CD14-positive monocyte (primary cell): ENCODE data around the gene PI4K2A. TPM values are rescaled to one million over a fixed set of nuclear protein-coding genes. Genes with fewer than 3 reads are reported as not detected.
A peak's percentile ranks its signal among the peaks of the same experiment; 100 is the strongest.

Experiments
- DNase-seq, 3 donors: peaks; one replicate each; pipeline ENCODE4 v3.0.0-alpha.2; 2011 to 2022
- H2AFZ ChIP-seq: 2 replicates; pipeline ENCODE4 v1.6.0; 2012; ENCODE audit warnings: mild to moderate bottlenecking, low read depth, low read length, inconsistent platforms; ENCODE audit not compliant: insufficient read depth, poor library complexity, severe bottlenecking
- H3K27ac ChIP-seq, 2 donors: 1 replicate in 1 of 2; 2 replicates in 1 of 2; pipeline ENCODE4 v1.5.1; 2012 to 2013; ENCODE audit warnings: low read length in 2 of 2, control low read depth in 1 of 2, inconsistent platforms in 1 of 2, low read depth in 1 of 2, mild to moderate bottlenecking in 1 of 2
- H3K27me3 ChIP-seq, 2 donors: one replicate each; pipeline versions ENCODE4 v1.6.0 to v1.6.1; 2011 to 2013; ENCODE audit warnings: low read length in 2 of 2; ENCODE audit not compliant: control insufficient read depth in 2 of 2, insufficient read depth in 2 of 2
- H3K36me3 ChIP-seq, 2 donors: replicated peaks in 1 of 2; 1 replicate in 1 of 2; 2 replicates in 1 of 2; pipeline versions ENCODE4 v1.5.1 to v1.6.1; 2012 to 2013; ENCODE audit warnings: low read length in 2 of 2, control low read depth in 1 of 2, inconsistent platforms in 1 of 2, mild to moderate bottlenecking in 1 of 2; ENCODE audit not compliant: insufficient read depth in 2 of 2, control insufficient read depth in 1 of 2
- H3K4me1 ChIP-seq, 2 donors: 1 replicate in 1 of 2; 2 replicates in 1 of 2; pipeline versions ENCODE4 v1.5.1 to v1.6.1; 2012 to 2013; ENCODE audit warnings: low read length in 2 of 2, control low read depth in 1 of 2, inconsistent platforms in 1 of 2, mild to moderate bottlenecking in 1 of 2, moderate library complexity in 1 of 2; ENCODE audit not compliant: insufficient read depth in 2 of 2, control insufficient read depth in 1 of 2
- H3K4me2 ChIP-seq: replicated peaks from 2 replicates; pipeline ENCODE3; 2012; ENCODE audit warnings: low read length, moderate library complexity, mild to moderate bottlenecking; ENCODE audit not compliant: poor library complexity, severe bottlenecking; ENCODE audit errors: extremely low read depth
- H3K4me3 ChIP-seq, 3 experiments: fragments of 200-600 bp in 1 of 3; sonication (generic) in 1 of 3; replicated peaks in 1 of 3; 1 replicate in 2 of 3; 2 replicates in 1 of 3; pipeline ENCODE4 v1.5.1; 2011 to 2013; ENCODE audit warnings: low read length in 3 of 3, mild to moderate bottlenecking in 3 of 3, control low read depth in 2 of 3, low read depth in 2 of 3, inconsistent platforms in 1 of 3, moderate library complexity in 1 of 3
- H3K79me2 ChIP-seq: 2 replicates; pipeline ENCODE4 v1.6.0; 2012; ENCODE audit warnings: mild to moderate bottlenecking, control low read depth, inconsistent platforms, low read length, moderate library complexity; ENCODE audit not compliant: insufficient read depth
- H3K9ac ChIP-seq: 2 replicates; pipeline ENCODE4 v1.6.0; 2017; ENCODE audit warnings: low read length, mild to moderate bottlenecking; ENCODE audit not compliant: insufficient read depth, poor library complexity, severe bottlenecking
- H3K9me3 ChIP-seq, 2 donors: replicated peaks in 1 of 2; 1 replicate in 1 of 2; 2 replicates in 1 of 2; pipeline versions ENCODE4 v1.5.1 to v1.6.1; 2012 to 2013; ENCODE audit warnings: low read length in 2 of 2, control low read depth in 1 of 2; ENCODE audit not compliant: control insufficient read depth in 1 of 2, insufficient read depth in 1 of 2
- H4K20me1 ChIP-seq: 2 replicates; pipeline ENCODE4 v1.6.0; 2012; ENCODE audit warnings: mild to moderate bottlenecking, low read length, control low read depth, moderate library complexity; ENCODE audit not compliant: insufficient read depth
- H3K27ac Mint-ChIP-seq, 7 donors: one replicate each; pipeline ENCODE4 v1.8.0; 2020; ENCODE audit warnings: mild to moderate bottlenecking in 7 of 7, mixed read lengths in 7 of 7, moderate library complexity in 6 of 7, inconsistent platforms in 2 of 7
- H3K27me3 Mint-ChIP-seq, 3 donors: one replicate each; pipeline ENCODE4 v1.8.0; 2021 to 2022; ENCODE audit warnings: low read depth in 3 of 3, mild to moderate bottlenecking in 3 of 3, mixed read lengths in 3 of 3, moderate library complexity in 3 of 3, inconsistent platforms in 1 of 3
- H3K36me3 Mint-ChIP-seq, 2 donors: one replicate each; pipeline ENCODE4 v1.8.0; 2020; ENCODE audit warnings: mixed read lengths in 2 of 2, inconsistent platforms in 1 of 2, mild to moderate bottlenecking in 1 of 2
- H3K4me1 Mint-ChIP-seq: one replicate; pipeline ENCODE4 v1.8.0; 2020; ENCODE audit warnings: mild to moderate bottlenecking, mixed read lengths
- H3K4me3 Mint-ChIP-seq, 2 donors: one replicate each; pipeline ENCODE4 v1.8.0; 2020; ENCODE audit warnings: mild to moderate bottlenecking in 2 of 2, mixed read lengths in 2 of 2, moderate library complexity in 1 of 2
- H3K9me3 Mint-ChIP-seq, 7 donors: one replicate each; pipeline ENCODE4 v1.8.0; 2020 to 2022; ENCODE audit warnings: mixed read lengths in 7 of 7, mild to moderate bottlenecking in 6 of 7, moderate library complexity in 6 of 7, inconsistent platforms in 2 of 7
- WGBS: methylation state at CpG from one replicate; pipeline ENCODE4 v1.1.5; 2013; ENCODE audit warnings: missing lambda C conversion rate; ENCODE audit not compliant: insufficient coverage; 5-methylcytosine and 5-hydroxymethylcytosine counted together
- intact Hi-C, 2 donors: fragments of 100-400 bp; cut with micrococcal nuclease; formaldehyde crosslinking; loops; one replicate each; pipeline versions ENCODE4 v1.15.0 to v1.15.1; 2023
- polyA plus RNA-seq, 3 donors: library from polyadenylated mRNA; depleted of rRNA in 1 of 3; unstranded in 2 of 3; stranded (reverse) in 1 of 3; fragments of 300-500 nt in 2 of 3; fragments of >200 nt in 1 of 3; fragmentation: Illumina TruSeq in 2 of 3; gene quantifications; 1 replicate in 2 of 3; 2 replicates in 1 of 3; pipeline ENCODE4 v1.2.3, GENCODE V29; 2012 to 2021
- TF ChIP-seq, protein P1 (sequence below): fragments of 200-600 bp; IDR thresholded peaks from one replicate; pipeline ENCODE4 v1.8.0; 2022; ENCODE audit warnings: antibody characterized with exemption, mild to moderate bottlenecking

PI4K2A gene
- polyA plus RNA-seq, 3 donors = 5.8 to 16.4 (median 6.7) TPM

DNA sequence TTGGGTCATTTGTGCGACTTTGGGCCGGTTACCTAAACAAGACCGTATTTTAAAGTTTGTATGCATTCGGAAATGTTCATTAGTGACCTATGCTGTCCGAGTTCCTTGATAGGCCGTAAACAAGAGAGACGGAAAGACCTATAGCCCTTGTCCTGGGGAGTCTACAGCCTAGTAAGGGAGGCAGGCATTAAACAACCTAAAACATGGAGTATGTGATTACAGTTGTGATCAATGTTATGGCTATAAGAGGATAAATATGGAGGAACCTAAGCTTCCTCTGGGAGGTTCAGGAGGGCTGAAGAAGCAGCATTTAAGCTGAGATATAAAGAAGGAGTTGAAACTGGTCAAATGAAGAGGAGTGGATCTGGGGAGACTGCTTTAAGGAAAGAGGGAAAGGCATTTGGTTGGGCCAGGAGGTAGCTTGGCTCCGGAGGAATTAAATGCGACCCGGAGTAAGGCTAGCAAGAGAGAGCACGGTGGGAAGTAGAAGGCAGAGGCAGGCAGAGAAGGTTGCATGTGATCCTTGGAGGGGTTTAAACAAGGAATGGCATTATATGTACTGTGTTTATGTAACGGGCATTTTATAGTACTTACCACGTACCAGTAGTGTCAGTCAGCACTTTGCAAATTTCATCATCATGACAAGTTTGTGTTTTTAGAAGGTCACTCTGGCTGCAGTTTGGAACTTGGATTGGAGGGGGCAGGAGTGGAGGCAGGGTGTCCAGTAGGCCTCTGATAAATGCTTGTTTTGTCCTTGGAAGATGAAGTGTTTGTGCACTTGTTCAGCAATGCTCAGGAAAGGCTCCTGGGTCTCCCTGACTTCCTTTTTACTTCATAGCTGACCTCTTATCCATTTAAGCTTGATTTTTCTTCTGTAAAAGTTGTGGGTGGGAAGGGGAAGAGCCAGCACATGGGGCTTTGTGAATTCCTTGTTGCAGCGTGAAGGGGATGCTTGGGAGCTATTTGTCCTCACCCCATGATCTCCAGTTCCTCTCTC is 47.6 kb downstream of the PI4K2A start:
- no peaks in the 10 kb centered on the region for H3K36me3 ChIP-seq

DNA sequence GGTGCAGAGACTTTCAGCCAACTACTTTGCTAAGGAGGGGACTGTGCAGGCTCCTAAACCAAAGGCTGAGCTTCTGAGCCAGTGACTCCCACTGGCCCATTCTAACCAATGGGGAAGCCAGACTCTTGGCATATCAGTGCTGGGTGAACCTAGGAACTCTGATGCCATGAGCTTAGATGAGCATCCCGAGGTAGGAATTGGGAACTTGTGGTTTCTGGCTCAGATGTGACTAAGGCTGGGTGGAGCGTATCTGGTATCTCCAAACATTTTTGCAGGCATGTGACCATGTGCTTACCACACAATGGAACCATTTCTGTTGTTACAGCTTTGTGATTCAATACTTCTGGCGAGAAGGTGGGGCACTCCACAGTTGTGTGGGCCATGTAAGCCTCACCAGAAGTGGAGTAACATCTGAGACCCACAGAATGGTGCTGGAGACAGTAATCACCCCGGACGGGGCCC is 49.1 kb downstream of the PI4K2A start:
- Histone ChIP-seq H2AFZ (no peak overlapping the region), H3K36me3 (no peaks in the 10 kb centered on the region), H3K4me1 (peaks cover 53 to 65% of the 10 kb centered on the region in 2 donors), H3K27ac (peak overlapping the region; percentile 23 to 81), H4K20me1 (no peaks in the 10 kb centered on the region), H3K79me2 (no peaks in the 10 kb centered on the region), H3K27me3 (no peaks in the 10 kb centered on the region), H3K9me3 (no peaks in the 10 kb centered on the region), H3K9ac (peak overlapping the region; percentile 15), H3K4me2 (no peak overlapping the region), H3K4me3 (no peak overlapping the region)
- H3K27me3 Mint-ChIP-seq = peaks cover 0 to 2% (median 1%) of the 10 kb centered on the region in 3 donors
- H3K4me1 Mint-ChIP-seq = peaks cover 48% of the 10 kb centered on the region
- H3K36me3 Mint-ChIP-seq = peaks cover 0 to 2% of the 10 kb centered on the region in 2 donors
- peaks cover 0 to 3% (median 0%) of the 10 kb centered on the region in 7 donors for H3K9me3 Mint-ChIP-seq
- TF ChIP-seq, protein P1, sequence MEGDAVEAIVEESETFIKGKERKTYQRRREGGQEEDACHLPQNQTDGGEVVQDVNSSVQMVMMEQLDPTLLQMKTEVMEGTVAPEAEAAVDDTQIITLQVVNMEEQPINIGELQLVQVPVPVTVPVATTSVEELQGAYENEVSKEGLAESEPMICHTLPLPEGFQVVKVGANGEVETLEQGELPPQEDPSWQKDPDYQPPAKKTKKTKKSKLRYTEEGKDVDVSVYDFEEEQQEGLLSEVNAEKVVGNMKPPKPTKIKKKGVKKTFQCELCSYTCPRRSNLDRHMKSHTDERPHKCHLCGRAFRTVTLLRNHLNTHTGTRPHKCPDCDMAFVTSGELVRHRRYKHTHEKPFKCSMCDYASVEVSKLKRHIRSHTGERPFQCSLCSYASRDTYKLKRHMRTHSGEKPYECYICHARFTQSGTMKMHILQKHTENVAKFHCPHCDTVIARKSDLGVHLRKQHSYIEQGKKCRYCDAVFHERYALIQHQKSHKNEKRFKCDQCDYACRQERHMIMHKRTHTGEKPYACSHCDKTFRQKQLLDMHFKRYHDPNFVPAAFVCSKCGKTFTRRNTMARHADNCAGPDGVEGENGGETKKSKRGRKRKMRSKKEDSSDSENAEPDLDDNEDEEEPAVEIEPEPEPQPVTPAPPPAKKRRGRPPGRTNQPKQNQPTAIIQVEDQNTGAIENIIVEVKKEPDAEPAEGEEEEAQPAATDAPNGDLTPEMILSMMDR = no peak
- intact Hi-C loops = loop anchor here (5.0 to 10.0 kb wide), 3 partner anchors 47 to 945 kb away; partner anchors contain the start of genes ZFYVE27 (in 2 of the 2) and PI4K2A (in 1 of the 2)
- WGBS = 0% methylated on average over 2 of the region's 5 CpGs
- no peak overlapping the region for H3K4me3 Mint-ChIP-seq
- peak; percentile 94 to 98 (median 96) for DNase-seq
- H3K27ac Mint-ChIP-seq = peak overlapping the region; percentile 86 to 96 (median 93)

More for the DNA sequence above, 47.6 kb downstream of the PI4K2A start:
- peak overlapping the region; percentile 87 to 96 (median 93) for H3K27ac Mint-ChIP-seq
- H4K20me1 ChIP-seq = no peaks in the 10 kb centered on the region
- TF ChIP-seq, protein P1 = no peak
- no peaks in the 10 kb centered on the region for H3K27me3 ChIP-seq
- H3K9me3 Mint-ChIP-seq = peaks cover 0 to 3% (median 0%) of the 10 kb centered on the region in 7 donors
- DNase-seq = peak; percentile 44 to 56 (median 45)
- intact Hi-C loops = loop anchor here (5.0 to 10.0 kb wide), 3 partner anchors 46 to 943 kb away; partner anchors contain the start of genes ZFYVE27 (in 2 of the 2) and PI4K2A (in 1 of the 2)
- H3K79me2 ChIP-seq = no peaks in the 10 kb centered on the region
- 69% methylated on average over 12 of the region's 14 CpGs for WGBS
- peak overlapping the region; percentile 24 for H3K9ac ChIP-seq
- H3K27me3 Mint-ChIP-seq = peaks cover 0 to 2% (median 1%) of the 10 kb centered on the region in 3 donors
- H3K4me3 Mint-ChIP-seq = peak overlapping the region; percentile 66 to 82
- peak overlapping the region in 2 of 3 experiments; percentile 21 to 81 for H3K4me3 ChIP-seq
- peaks cover 65 to 80% of the 10 kb centered on the region in 2 donors for H3K4me1 ChIP-seq
- peak overlapping the region; percentile 24 to 81 for H3K27ac ChIP-seq
- H2AFZ ChIP-seq = peak overlapping the region; percentile 39
- H3K4me1 Mint-ChIP-seq = peaks cover 63% of the 10 kb centered on the region
- H3K36me3 Mint-ChIP-seq = peaks cover 0 to 2% of the 10 kb centered on the region in 2 donors
- H3K9me3 ChIP-seq = no peaks in the 10 kb centered on the region
- H3K4me2 ChIP-seq = peak overlapping the region; percentile 91
